H9 (cell line): Measurements from ENCODE around the gene CTH. TPM values are rescaled to one million over a fixed set of nuclear protein-coding genes. Genes with fewer than 3 reads are reported as not detected.

Experiments used
- DNase-seq: peaks from one replicate; pipeline ENCODE4 v3.0.0-alpha.2; 2017
- H2AFZ ChIP-seq: one replicate; pipeline ENCODE4 v1.6.1; 2013; ENCODE audit warnings: mild to moderate bottlenecking, low read length, control low read depth, moderate library complexity
- H2AK5ac ChIP-seq: 2 replicates; pipeline ENCODE4 v1.6.1; 2013; ENCODE audit warnings: low read length, control low read depth, mixed read lengths; ENCODE audit not compliant: insufficient read length
- H2BK120ac ChIP-seq: one replicate; pipeline ENCODE4 v1.6.1; 2013; ENCODE audit warnings: low read depth, mild to moderate bottlenecking, low read length, control low read depth, inconsistent platforms; ENCODE audit not compliant: poor library complexity, severe bottlenecking
- H2BK12ac ChIP-seq: 2 replicates; pipeline ENCODE4 v1.6.1; 2013; ENCODE audit warnings: low read length, control low read depth, mixed read lengths, low read depth; ENCODE audit not compliant: insufficient read length
- H2BK15ac ChIP-seq: 2 replicates; pipeline ENCODE4 v1.6.1; 2013; ENCODE audit warnings: low read depth, low read length, control low read depth
- H2BK20ac ChIP-seq: one replicate; pipeline ENCODE4 v1.6.1; 2013; ENCODE audit warnings: low read depth, mild to moderate bottlenecking, low read length, control low read depth, inconsistent platforms; ENCODE audit not compliant: poor library complexity, severe bottlenecking
- H2BK5ac ChIP-seq: 2 replicates; pipeline ENCODE4 v1.6.1; 2013; ENCODE audit warnings: low read length, control low read depth, mixed read lengths; ENCODE audit not compliant: insufficient read length
- H3K14ac ChIP-seq: 2 replicates; pipeline ENCODE4 v1.6.1; 2013; ENCODE audit warnings: low read length, control low read depth; ENCODE audit not compliant: insufficient read depth
- H3K18ac ChIP-seq: 2 replicates; pipeline ENCODE4 v1.6.1; 2013; ENCODE audit warnings: low read depth, mild to moderate bottlenecking, mixed read lengths, low read length, control low read depth; ENCODE audit not compliant: insufficient read length
- H3K23ac ChIP-seq: 2 replicates; pipeline ENCODE4 v1.6.1; 2013; ENCODE audit warnings: low read length, control low read depth, mixed read lengths, low read depth; ENCODE audit not compliant: insufficient read length
- H3K23me2 ChIP-seq: 2 replicates; pipeline ENCODE4 v1.6.1; 2013; ENCODE audit warnings: low read depth, mild to moderate bottlenecking, mixed read lengths, low read length, control low read depth; ENCODE audit not compliant: insufficient read length, poor library complexity, severe bottlenecking
- H3K27ac ChIP-seq: 2 replicates; pipeline ENCODE4 v1.5.1; 2013; ENCODE audit warnings: low read length, control low read depth, mixed read lengths, low read depth; ENCODE audit not compliant: insufficient read length
- H3K27me3 ChIP-seq: 2 replicates; pipeline ENCODE4 v1.6.1; 2013; ENCODE audit warnings: low read length, control low read depth, inconsistent platforms; ENCODE audit not compliant: insufficient read depth
- H3K4ac ChIP-seq: 2 replicates; pipeline ENCODE4 v1.6.1; 2013; ENCODE audit warnings: low read depth, mild to moderate bottlenecking, control low read depth, inconsistent platforms, low read length, moderate library complexity
- H3K4me1 ChIP-seq: 2 replicates; pipeline ENCODE4 v1.6.1; 2013; ENCODE audit warnings: low read length, control low read depth, inconsistent platforms; ENCODE audit not compliant: insufficient read depth
- H3K4me2 ChIP-seq: 2 replicates; pipeline ENCODE4 v1.6.1; 2013; ENCODE audit warnings: low read length, control low read depth, mixed read lengths; ENCODE audit not compliant: insufficient read length, insufficient read depth
- H3K56ac ChIP-seq: 2 replicates; pipeline ENCODE4 v1.6.1; 2013; ENCODE audit warnings: low read depth, mild to moderate bottlenecking, mixed read lengths, low read length, control low read depth; ENCODE audit not compliant: insufficient read length
- H3K79me1 ChIP-seq: 2 replicates; pipeline ENCODE4 v1.6.1; 2013; ENCODE audit warnings: low read depth, mild to moderate bottlenecking, moderate library complexity, low read length, control low read depth, inconsistent platforms; ENCODE audit not compliant: insufficient read depth, poor library complexity, severe bottlenecking
- H3K79me2 ChIP-seq: 2 replicates; pipeline ENCODE4 v1.6.1; 2013; ENCODE audit warnings: low read length, control low read depth, inconsistent platforms; ENCODE audit not compliant: insufficient read depth
- H3K9ac ChIP-seq: 2 replicates; pipeline ENCODE4 v1.6.1; 2013; ENCODE audit warnings: low read length, control low read depth, mixed read lengths; ENCODE audit not compliant: insufficient read length; ENCODE audit errors: extremely low read depth
- H3K9me3 ChIP-seq: one replicate; pipeline ENCODE4 v1.6.1; 2013; ENCODE audit warnings: low read depth, low read length, inconsistent platforms; ENCODE audit not compliant: control insufficient read depth
- H3T11ph ChIP-seq: one replicate; pipeline ENCODE4 v1.6.1; 2013; ENCODE audit warnings: mild to moderate bottlenecking, low read length, control low read depth, inconsistent platforms
- H4K20me1 ChIP-seq: one replicate; pipeline ENCODE4 v1.6.1; 2013; ENCODE audit not compliant: control insufficient read depth, insufficient read length, insufficient read depth
- H4K5ac ChIP-seq: 2 replicates; pipeline ENCODE4 v1.6.1; 2013; ENCODE audit warnings: low read depth, mild to moderate bottlenecking, mixed read lengths, low read length, control low read depth; ENCODE audit not compliant: insufficient read length
- H4K8ac ChIP-seq: replicated peaks from 2 replicates; pipeline ENCODE4 v1.6.1; 2013; ENCODE audit warnings: low read length, control low read depth, mixed read lengths, low read depth; ENCODE audit not compliant: insufficient read length
- H4K91ac ChIP-seq: 2 replicates; pipeline ENCODE4 v1.6.1; 2013; ENCODE audit warnings: low read depth, mild to moderate bottlenecking, moderate library complexity, mixed read lengths, low read length, control low read depth; ENCODE audit not compliant: insufficient read length
- H3K27ac Mint-ChIP-seq, 3 experiments: 2 replicates in 2 of 3; 3 replicates in 1 of 3; pipeline ENCODE4 v1.8.0; 2020 to 2021; ENCODE audit warnings: mixed read lengths in 3 of 3, mild to moderate bottlenecking in 1 of 3, moderate library complexity in 1 of 3
- H3K27me3 Mint-ChIP-seq: 2 replicates; pipeline ENCODE4 v1.8.0; 2021; ENCODE audit warnings: low read depth, mild to moderate bottlenecking, moderate library complexity, mixed read lengths
- H3K36me3 Mint-ChIP-seq, 3 experiments: 2 replicates in 2 of 3; 3 replicates in 1 of 3; pipeline ENCODE4 v1.8.0; 2020 to 2021; ENCODE audit warnings: low read depth in 3 of 3, mixed read lengths in 3 of 3; ENCODE audit not compliant: insufficient read depth in 1 of 3
- H3K4me1 Mint-ChIP-seq, 2 experiments: 2 replicates each; pipeline ENCODE4 v1.8.0; 2020; ENCODE audit warnings: mixed read lengths in 2 of 2
- H3K4me3 Mint-ChIP-seq, 2 experiments: 2 replicates in 1 of 2; 3 replicates in 1 of 2; pipeline ENCODE4 v1.8.0; 2020 to 2021; ENCODE audit warnings: mild to moderate bottlenecking in 2 of 2, mixed read lengths in 2 of 2, moderate library complexity in 1 of 2
- H3K9me3 Mint-ChIP-seq, 2 experiments: 2 replicates in 1 of 2; 3 replicates in 1 of 2; pipeline ENCODE4 v1.8.0; 2020; ENCODE audit warnings: mild to moderate bottlenecking in 2 of 2, mixed read lengths in 2 of 2, moderate library complexity in 1 of 2
- CTCF ChIP-seq: fragments of 200-600 bp; sonication (generic); conservative IDR thresholded peaks from 3 replicates; pipeline ENCODE4 v1.8.0; 2021; ENCODE audit warnings: antibody characterized with exemption, mild to moderate bottlenecking
- WGBS: extraction: QIAGEN DNeasy Blood & Tissue Kit; methylation state at CpG from one replicate; pipeline ENCODE4 v1.1.7; 2013; ENCODE audit warnings: missing lambda C conversion rate, low lambda C conversion rate, mixed read lengths; ENCODE audit not compliant: insufficient read length; ENCODE audit errors: extremely low coverage; 5-methylcytosine and 5-hydroxymethylcytosine counted together
- long read RNA-seq: library from polyadenylated mRNA; unstranded; transcript quantifications from one replicate; pipeline ENCODE4 v2.0.0, GENCODE V29; 2020
- total RNA-seq: library from RNA; stranded (reverse); gene quantifications from 2 replicates; pipeline ENCODE4 v1.2.1, GENCODE V29; 2021

Gene CTH
- total RNA-seq: 15.3 and 15.5 TPM in 2 replicates
- long read RNA-seq, transcript CTH-202 (12 exons, 1,805 nt): major isoform, 93 of 117 reads
- long read RNA-seq, partial matches to known transcripts: 7 of 117 reads
- long read RNA-seq, other reads (novel, unspliced or antisense): 16 of 117 reads

- no CpG with 5 or more reads among the region's 48 CpGs for WGBS
These were observed at the start of gene CTH for GRCh38 chr1:70410604-70411359. Gene CTH, plus strand, starts transcription at chr1:70411268. Its CDS starts 148 bp downstream, at chr1:70411416.

More at GRCh38 chr1:70410604-70411359, at the start of gene CTH:
- no peak for TF ChIP-seq CTCF
- Histone ChIP-seq H2BK5ac (peak within 1 kb of the TSS; percentile 87), H3K18ac (peak within 1 kb of the TSS; percentile 89), H2BK20ac (no peak within 1 kb of the TSS), H3K4me1 (no peaks in the 10 kb centered on the region), H3T11ph (peak within 1 kb of the TSS; percentile 43), H4K20me1 (no peaks in the 10 kb centered on the region), H4K8ac (peak within 1 kb of the TSS; percentile 85), H3K4ac (no peak within 1 kb of the TSS; the same call in 1 of the 2 replicates), H3K4me2 (peak within 1 kb of the TSS; percentile 96), H4K5ac (peak within 1 kb of the TSS; percentile 93), H3K14ac (peak within 1 kb of the TSS; percentile 92), H2AK5ac (no peak within 1 kb of the TSS), H3K23me2 (peaks cover 6% of the 10 kb centered on the region), H2BK12ac (no peak within 1 kb of the TSS), H3K56ac (peak within 1 kb of the TSS; percentile 46), H2BK120ac (peak within 1 kb of the TSS; percentile 27), H2BK15ac (no peak within 1 kb of the TSS), H3K23ac (peak within 1 kb of the TSS; percentile 17), H3K27me3 (no peaks in the 10 kb centered on the region), H3K79me1 (no peaks in the 10 kb centered on the region), H3K9ac (peak within 1 kb of the TSS; percentile 88), H3K9me3 (no peaks in the 10 kb centered on the region), H4K91ac (no peak within 1 kb of the TSS), H3K79me2 (peaks cover 3% of the 10 kb centered on the region; the same call in 1 of the 2 replicates), H3K27ac (peak within 1 kb of the TSS; percentile 98), H2AFZ (no peak within 1 kb of the TSS)
- Mint-ChIP-seq H3K27me3 (no peaks in the 10 kb centered on the region), H3K27ac (peak within 1 kb of the TSS; percentile 99), H3K36me3 (peaks cover 0 to 8% (median 5%) of the 10 kb centered on the region in 3 experiments; a peak in 6 of 7 replicates), H3K4me3 (peak within 1 kb of the TSS; percentile 93 to 95), H3K4me1 (peaks cover 11 to 13% of the 10 kb centered on the region in 2 experiments), H3K9me3 (no peaks in the 10 kb centered on the region)
- peak; percentile 99 for DNase-seq
